Smooth muscle cell (in vitro differentiated cells): Measurements from ENCODE around the gene C22orf39. TPM values are rescaled to one million over a fixed set of nuclear protein-coding genes. Genes with fewer than 3 reads are reported as not detected.

Experiments used
- DNase-seq: peaks from one replicate; lab custom pipeline; 2025; ENCODE audit not compliant: unreplicated experiment; lab: John Stamatoyannopoulos, UW
- H2AFZ ChIP-seq: fragments of 200-600 bp; sonication (generic); 2 replicates; pipeline ENCODE4 v1.6.0; 2016; ENCODE audit warnings: antibody characterized with exemption, low read depth, mild to moderate bottlenecking
- H3F3A ChIP-seq: fragments of 200-600 bp; sonication (generic); 2 replicates; pipeline ENCODE4 v1.6.0; 2017; ENCODE audit warnings: antibody characterized with exemption, low read depth
- H3K27ac ChIP-seq: fragments of 200-600 bp; sonication (generic); 2 replicates; pipeline ENCODE4 v1.5.1; 2016; ENCODE audit warnings: low read depth, mild to moderate bottlenecking
- H3K27me3 ChIP-seq: fragments of 200-600 bp; sonication (generic); 2 replicates; pipeline ENCODE4 v1.6.1; 2016; ENCODE audit warnings: low read depth, mild to moderate bottlenecking
- H3K36me3 ChIP-seq: fragments of 200-600 bp; sonication (generic); 2 replicates; pipeline ENCODE4 v1.5.1; 2016; ENCODE audit warnings: low read depth
- H3K4me1 ChIP-seq: fragments of 200-600 bp; sonication (generic); 2 replicates; pipeline ENCODE4 v1.5.1; 2016; ENCODE audit warnings: low read depth
- H3K4me2 ChIP-seq: fragments of 200-600 bp; sonication (generic); 2 replicates; pipeline ENCODE4 v1.6.0; 2016; ENCODE audit warnings: mild to moderate bottlenecking
- H3K4me3 ChIP-seq: fragments of 200-600 bp; sonication (generic); 2 replicates; pipeline ENCODE4 v1.5.1; 2016; ENCODE audit warnings: mild to moderate bottlenecking
- H3K79me2 ChIP-seq: fragments of 200-600 bp; sonication (generic); 2 replicates; pipeline ENCODE4 v1.6.0; 2016; ENCODE audit warnings: low read depth, mild to moderate bottlenecking
- H3K9ac ChIP-seq: fragments of 200-600 bp; sonication (generic); 2 replicates; pipeline ENCODE4 v1.6.0; 2016; ENCODE audit warnings: low read depth
- H3K9me3 ChIP-seq: fragments of 200-600 bp; sonication (generic); replicated peaks from 2 replicates; pipeline ENCODE4 v1.5.1; 2016; ENCODE audit warnings: low read depth
- H4K20me1 ChIP-seq: fragments of 200-600 bp; sonication (generic); 2 replicates; pipeline ENCODE4 v1.6.0; 2016; ENCODE audit warnings: low read depth
- CTCF ChIP-seq: fragments of 200-600 bp; sonication (generic); IDR thresholded peaks from 2 replicates; pipeline ENCODE4 v1.5.1; 2017; ENCODE audit warnings: borderline replicate concordance, mild to moderate bottlenecking, antibody characterized with exemption; ENCODE audit not compliant: insufficient read depth, poor library complexity, severe bottlenecking
- WGBS: methylation state at CpG from one replicate; pipeline ENCODE4 v1.1.7; 2016; ENCODE audit warnings: low lambda C conversion rate; 5-methylcytosine and 5-hydroxymethylcytosine counted together
- polyA plus RNA-seq: library from polyadenylated mRNA; unstranded; fragments of >200 nt; fragmentation: Nextera tagmentation; extraction: Ambion mirVana; gene quantifications from 2 replicates; pipeline ENCODE4 v1.2.1, GENCODE V29; 2016
- total RNA-seq: library from RNA; depleted of rRNA; stranded (reverse); fragments of >200 nt; gene quantifications from 2 replicates; pipeline ENCODE4 v1.2.3, GENCODE V29; 2014

The C22orf39 gene
- total and polyA plus RNA-seq, 2 experiments from 2014 or later: 16.5 to 29.5 TPM

DNA sequence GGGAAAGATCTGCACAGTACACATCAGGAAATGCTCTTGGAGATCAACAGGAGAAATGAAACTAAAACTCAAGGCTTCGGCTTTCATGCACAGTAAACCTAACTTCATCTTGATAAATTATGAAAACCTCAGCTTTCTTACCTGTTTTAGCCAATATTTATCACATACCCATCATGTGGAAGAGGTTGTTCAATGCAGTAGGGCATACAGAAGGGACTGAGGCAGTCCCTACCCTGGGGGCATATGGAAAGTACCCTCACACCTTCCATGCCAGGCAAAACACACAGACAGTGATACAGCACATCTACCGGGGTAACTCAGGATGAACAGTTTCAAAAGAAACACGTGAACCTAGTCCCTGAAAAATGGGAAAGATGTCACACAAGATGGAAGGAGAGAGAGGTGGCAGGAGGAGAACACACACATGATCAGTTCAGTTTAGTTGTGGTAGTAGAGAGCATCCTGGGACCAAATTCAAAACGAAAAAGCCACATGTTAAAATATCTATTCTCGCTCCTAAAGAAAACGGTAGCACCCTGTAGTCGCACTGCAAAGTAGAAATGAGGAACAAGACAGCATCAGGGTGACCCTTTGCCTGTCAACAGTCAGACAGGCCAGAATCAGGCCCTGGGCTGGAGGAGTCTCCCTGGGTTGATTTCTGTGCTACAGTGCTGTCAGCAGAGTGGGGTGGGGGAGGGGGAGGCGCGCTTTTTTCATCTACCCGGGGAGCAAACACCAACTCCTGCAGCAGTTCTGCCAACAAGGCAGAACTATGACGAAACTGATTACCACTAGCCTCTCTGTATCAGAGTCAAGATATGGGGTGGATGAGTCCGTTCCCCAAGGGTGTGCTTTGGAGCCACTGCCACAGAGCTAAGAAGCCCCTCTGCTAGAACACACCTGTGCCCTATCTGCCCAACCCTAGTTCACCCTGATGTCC is 17.3 kb downstream of the C22orf39 start:
- no peak for DNase-seq
- H3K4me2 ChIP-seq: peak overlapping the region; percentile 99
- peaks cover 4% of the 10 kb centered on the region for H3F3A ChIP-seq
- WGBS: 38% methylated on average over 12 of the region's 12 CpGs
- TF ChIP-seq CTCF: no peak
- no peaks in the 10 kb centered on the region for H3K27me3 ChIP-seq
- peaks cover 11% of the 10 kb centered on the region for H3K4me1 ChIP-seq
- no peaks in the 10 kb centered on the region for H3K36me3 ChIP-seq
- H3K9me3 ChIP-seq: no peaks in the 10 kb centered on the region
- peak overlapping the region; percentile 46 for H2AFZ ChIP-seq
- H3K4me3 ChIP-seq: peak overlapping the region; percentile 84
- peak overlapping the region; percentile 67 for H3K27ac ChIP-seq
- H3K79me2 ChIP-seq: peaks cover 73% of the 10 kb centered on the region
- H4K20me1 ChIP-seq: peaks cover 39% of the 10 kb centered on the region
- peak overlapping the region; percentile 88 for H3K9ac ChIP-seq

DNA sequence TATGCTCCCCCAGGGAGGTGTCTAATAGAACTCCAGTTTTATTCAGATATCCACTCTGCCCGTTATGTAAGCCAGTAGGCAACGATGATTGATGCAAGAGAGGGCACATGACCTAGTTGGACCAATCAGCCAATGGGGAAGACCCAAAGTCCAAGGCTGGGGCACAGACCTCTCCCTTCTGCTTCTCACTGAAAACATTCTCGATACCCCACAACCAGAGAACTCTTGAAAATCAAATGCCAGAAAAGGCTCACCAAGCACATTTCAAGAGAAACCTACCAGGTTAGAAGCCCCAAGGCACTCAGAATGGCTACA is 23.4 kb downstream of the C22orf39 start:
- Histone ChIP-seq H3K79me2 (peaks cover 93% of the 10 kb centered on the region), H3K9ac (no peak overlapping the region), H3K4me1 (peaks cover 7% of the 10 kb centered on the region), H3K4me3 (no peak overlapping the region), H3K36me3 (no peaks in the 10 kb centered on the region), H3K27ac (peak overlapping the region; percentile 76), H3K4me2 (no peak overlapping the region), H3K27me3 (no peaks in the 10 kb centered on the region), H4K20me1 (peaks cover 95% of the 10 kb centered on the region), H3K9me3 (no peaks in the 10 kb centered on the region), H2AFZ (no peak overlapping the region), H3F3A (peaks cover 13% of the 10 kb centered on the region)
- 94% methylated on average over 3 of the region's 3 CpGs for WGBS
- no peak for TF ChIP-seq CTCF
- no peak for DNase-seq

GRCh38 chr22:19422440-19423301 is 24.8 kb downstream of the C22orf39 start:
- TF ChIP-seq CTCF: no peak

More at GRCh38 chr22:19422440-19423301, 24.8 kb downstream of the C22orf39 start:
- H4K20me1 ChIP-seq: peaks cover 95% of the 10 kb centered on the region
- peak overlapping the region; percentile 76 for H3K27ac ChIP-seq
- DNase-seq: no peak
- H3K4me3 ChIP-seq: no peak overlapping the region
- WGBS: 60% methylated on average over 11 of the region's 11 CpGs
- H3K9ac ChIP-seq: peak overlapping the region; percentile 32
- H2AFZ ChIP-seq: no peak overlapping the region
- no peaks in the 10 kb centered on the region for H3K36me3 ChIP-seq
- H3F3A ChIP-seq: peaks cover 13% of the 10 kb centered on the region
- H3K4me1 ChIP-seq: peaks cover 7% of the 10 kb centered on the region
- no peaks in the 10 kb centered on the region for H3K9me3 ChIP-seq
- H3K4me2 ChIP-seq: peak overlapping the region; percentile 17
- H3K79me2 ChIP-seq: peaks cover 93% of the 10 kb centered on the region
- H3K27me3 ChIP-seq: no peaks in the 10 kb centered on the region
